ENCODE results near the gene SNRPE. TPM values are rescaled to one million over a fixed set of nuclear protein-coding genes. Genes with fewer than 3 reads are reported as not detected.

Gene SNRPE
- total RNA-seq, 1 experiment from 2014 or later, result 95.9 TPM

- no peak overlapping the region for H3K4me2 ChIP-seq (ENCODE audit: low read depth, low read length, poor library complexity, severe bottlenecking)
- no peak overlapping the region for H3K4me3 ChIP-seq (ENCODE audit: low read length)
- DNase-seq, result no peak
- no peaks in the 10 kb centered on the region for H3K4me1 ChIP-seq (ENCODE audit: low read length)
- no peak overlapping the region for H3K27ac ChIP-seq (ENCODE audit: low read length)
- H3K9me2 ChIP-seq (replicated peaks; ENCODE audit: insufficient read depth, low read length), result no peaks in the 10 kb centered on the region
- H3K36me3 ChIP-seq (ENCODE audit: insufficient read depth, low read length), result no peaks in the 10 kb centered on the region
- H3K79me2 ChIP-seq (ENCODE audit: low read length), result no peaks in the 10 kb centered on the region
- no peaks in the 10 kb centered on the region for H4K20me1 ChIP-seq (ENCODE audit: insufficient read depth, low read depth, low read length)
- no peaks in the 10 kb centered on the region for H3K9me3 ChIP-seq (ENCODE audit: low read length)
- H2AFZ ChIP-seq (ENCODE audit: low read length), result no peak overlapping the region
- no peaks in the 10 kb centered on the region for H3K27me3 ChIP-seq (ENCODE audit: low read length)
- H3K9ac ChIP-seq (ENCODE audit: low read length), result no peak overlapping the region
These were observed 50.4 kb downstream of the SNRPE start for GRCh38 chr1:203911806-203912205.

GRCh38 chr1:203913073-203913521 is 51.7 kb downstream of the SNRPE start:
- H3K9ac ChIP-seq (ENCODE audit: low read length), result no peak overlapping the region
- H3K9me3 ChIP-seq (ENCODE audit: low read length), result no peaks in the 10 kb centered on the region
- no peaks in the 10 kb centered on the region for H3K36me3 ChIP-seq (ENCODE audit: insufficient read depth, low read length)
- no peaks in the 10 kb centered on the region for H3K27me3 ChIP-seq (ENCODE audit: low read length)
- H2AFZ ChIP-seq (ENCODE audit: low read length), result no peak overlapping the region
- no peaks in the 10 kb centered on the region for H3K79me2 ChIP-seq (ENCODE audit: low read length)
- no peaks in the 10 kb centered on the region for H4K20me1 ChIP-seq (ENCODE audit: insufficient read depth, low read depth, low read length)
- no peak for DNase-seq
- no peaks in the 10 kb centered on the region for H3K9me2 ChIP-seq (replicated peaks; ENCODE audit: insufficient read depth, low read length)
- no peaks in the 10 kb centered on the region for H3K4me1 ChIP-seq (ENCODE audit: low read length)
- no peak overlapping the region for H3K4me3 ChIP-seq (ENCODE audit: low read length)
- H3K4me2 ChIP-seq (ENCODE audit: low read depth, low read length, poor library complexity, severe bottlenecking), result no peak overlapping the region
- H3K27ac ChIP-seq (ENCODE audit: low read length), result no peak overlapping the region

DNA sequence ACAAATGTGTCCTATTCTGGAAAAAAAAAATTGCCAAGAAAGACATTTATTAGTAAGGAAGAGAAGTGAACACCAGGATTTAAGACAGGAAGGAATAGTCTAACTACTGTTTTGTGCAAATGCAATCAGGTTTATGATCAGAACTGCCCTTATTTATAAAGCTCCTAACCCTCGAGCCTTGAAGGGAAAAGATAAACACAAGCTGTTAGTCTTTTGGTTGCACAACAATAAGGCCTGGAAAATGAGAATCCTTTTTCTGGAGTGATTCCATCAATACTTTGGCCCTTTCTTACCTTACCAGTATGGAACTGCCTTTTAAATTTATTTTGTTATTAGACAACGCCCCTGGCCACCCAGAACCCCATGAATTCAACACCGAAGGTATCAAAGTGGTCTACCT is 52.9 kb downstream of the SNRPE start:
- H2AFZ ChIP-seq (ENCODE audit: low read length), result no peak overlapping the region
- H3K36me3 ChIP-seq (ENCODE audit: insufficient read depth, low read length), result no peaks in the 10 kb centered on the region
- no peaks in the 10 kb centered on the region for H4K20me1 ChIP-seq (ENCODE audit: insufficient read depth, low read depth, low read length)

GRCh38 chr1:203915811-203916210 is 54.4 kb downstream of the SNRPE start:
- no peaks in the 10 kb centered on the region for H3K9me3 ChIP-seq (ENCODE audit: low read length)
- no peak overlapping the region for H3K4me3 ChIP-seq (ENCODE audit: low read length)
- no peaks in the 10 kb centered on the region for H4K20me1 ChIP-seq (ENCODE audit: insufficient read depth, low read depth, low read length)
- no peak for DNase-seq
- H3K4me2 ChIP-seq (ENCODE audit: low read depth, low read length, poor library complexity, severe bottlenecking), result no peak overlapping the region
- H2AFZ ChIP-seq (ENCODE audit: low read length), result no peak overlapping the region
- no peak overlapping the region for H3K9ac ChIP-seq (ENCODE audit: low read length)
- no peaks in the 10 kb centered on the region for H3K9me2 ChIP-seq (replicated peaks; ENCODE audit: insufficient read depth, low read length)
- H3K27me3 ChIP-seq (ENCODE audit: low read length), result no peaks in the 10 kb centered on the region
- H3K4me1 ChIP-seq (ENCODE audit: low read length), result no peaks in the 10 kb centered on the region
- no peak overlapping the region for H3K27ac ChIP-seq (ENCODE audit: low read length)
- H3K36me3 ChIP-seq (ENCODE audit: insufficient read depth, low read length), result no peaks in the 10 kb centered on the region
- H3K79me2 ChIP-seq (ENCODE audit: low read length), result no peaks in the 10 kb centered on the region

More for the DNA sequence above, 52.9 kb downstream of the SNRPE start:
- Histone ChIP-seq H3K9ac (ENCODE audit: low read length) (no peak overlapping the region), H3K27ac (ENCODE audit: low read length) (no peak overlapping the region), H3K4me3 (ENCODE audit: low read length) (no peak overlapping the region), H3K9me2 (replicated peaks; ENCODE audit: insufficient read depth, low read length) (no peaks in the 10 kb centered on the region), H3K9me3 (ENCODE audit: low read length) (no peaks in the 10 kb centered on the region), H3K4me2 (ENCODE audit: low read depth, low read length, poor library complexity, severe bottlenecking) (no peak overlapping the region), H3K4me1 (ENCODE audit: low read length) (no peaks in the 10 kb centered on the region), H3K79me2 (ENCODE audit: low read length) (no peaks in the 10 kb centered on the region), H3K27me3 (ENCODE audit: low read length) (no peaks in the 10 kb centered on the region)
- no peak for DNase-seq

DNA sequence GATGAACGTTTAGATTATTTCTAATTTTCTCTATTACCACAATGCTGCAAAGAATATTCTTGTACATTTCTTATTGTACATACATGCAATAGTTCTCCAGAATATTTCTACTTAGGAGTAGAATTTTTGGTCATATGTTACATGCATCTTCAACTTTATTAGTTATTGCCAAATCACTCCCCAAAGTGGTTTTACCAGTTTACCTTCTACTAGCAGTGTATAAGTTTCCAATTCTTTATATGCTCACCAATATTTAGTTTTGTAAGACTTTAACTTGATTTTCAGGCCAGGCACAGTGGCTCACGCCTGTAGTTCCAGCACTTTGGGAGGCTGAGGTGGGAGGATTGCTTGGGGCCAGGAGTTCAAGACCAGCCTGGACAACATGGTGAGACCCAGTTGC is 55.4 kb downstream of the SNRPE start:
- Histone ChIP-seq H3K27ac (ENCODE audit: low read length) (no peak overlapping the region), H3K4me1 (ENCODE audit: low read length) (no peaks in the 10 kb centered on the region), H3K9me3 (ENCODE audit: low read length) (no peaks in the 10 kb centered on the region), H4K20me1 (ENCODE audit: insufficient read depth, low read depth, low read length) (no peaks in the 10 kb centered on the region), H3K9ac (ENCODE audit: low read length) (no peak overlapping the region), H3K4me3 (ENCODE audit: low read length) (no peak overlapping the region), H3K79me2 (ENCODE audit: low read length) (no peaks in the 10 kb centered on the region), H2AFZ (ENCODE audit: low read length) (no peak overlapping the region), H3K4me2 (ENCODE audit: low read depth, low read length, poor library complexity, severe bottlenecking) (no peak overlapping the region), H3K27me3 (ENCODE audit: low read length) (no peaks in the 10 kb centered on the region), H3K9me2 (replicated peaks; ENCODE audit: insufficient read depth, low read length) (no peaks in the 10 kb centered on the region), H3K36me3 (ENCODE audit: insufficient read depth, low read length) (no peaks in the 10 kb centered on the region)
- DNase-seq, result no peak

Small RNAs within 50 kb of the gene (small RNA-seq; reads per million reads assigned to genes)
- gene HSPE1P6, result not detected

Other genes starting within 250 kb of the SNRPE start
- gene ATP2B4, start 234.8 kb upstream of the SNRPE start, total RNA-seq (2014; rRNA removed; shearing (Covaris generic); ENCODE audit: low replicate concordance), result 2.5 and 2.7 TPM in 2 replicates
- gene LAX1, start 96.4 kb upstream of the SNRPE start, total RNA-seq (2014; rRNA removed; shearing (Covaris generic); ENCODE audit: low replicate concordance), result not detected in 2 replicates
- 16.5 and 34.7 TPM in 2 replicates for gene ZBED6, start 66.0 kb upstream of the SNRPE start, total RNA-seq (2014; rRNA removed; shearing (Covaris generic); ENCODE audit: low replicate concordance)
- gene ZC3H11A, start 66.0 kb upstream of the SNRPE start, total RNA-seq (2014; rRNA removed; shearing (Covaris generic); ENCODE audit: low replicate concordance), result 95.2 and 117 TPM in 2 replicates
- gene SOX13, start 211.5 kb downstream of the SNRPE start, total RNA-seq (2014; rRNA removed; shearing (Covaris generic); ENCODE audit: low replicate concordance), result not detected in 2 replicates

All from Karpas-422 (cell line).